ENCODE measurements around the gene ABHD4.
A peak's percentile ranks its signal among the peaks of the same experiment; 100 is the strongest.
"Not testable (repeated sequence)": the region's sequence is repeated elsewhere in the genome, so short reads cannot be mapped to it uniquely, and the experiment has no call there.

The ABHD4 gene

DNA sequence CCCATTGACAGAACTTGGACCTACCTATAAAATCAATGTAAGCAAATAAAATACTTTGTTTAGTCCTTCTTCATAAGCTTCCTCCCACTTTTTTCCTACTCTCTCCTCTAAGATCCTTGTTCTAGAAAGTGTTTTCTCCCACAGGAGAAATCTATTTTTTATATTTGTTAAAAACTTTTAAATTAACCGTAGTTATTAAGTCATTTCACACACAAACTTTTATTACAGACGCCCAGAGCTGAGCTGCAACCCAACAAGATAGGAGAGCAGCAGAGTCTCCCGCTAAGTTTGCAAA lies 36.8 kb upstream of the ABHD4 start:
- no peak for DNase-seq (ENCODE audit: low read depth in 1 of 2, low spot score in 1 of 2)

DNA sequence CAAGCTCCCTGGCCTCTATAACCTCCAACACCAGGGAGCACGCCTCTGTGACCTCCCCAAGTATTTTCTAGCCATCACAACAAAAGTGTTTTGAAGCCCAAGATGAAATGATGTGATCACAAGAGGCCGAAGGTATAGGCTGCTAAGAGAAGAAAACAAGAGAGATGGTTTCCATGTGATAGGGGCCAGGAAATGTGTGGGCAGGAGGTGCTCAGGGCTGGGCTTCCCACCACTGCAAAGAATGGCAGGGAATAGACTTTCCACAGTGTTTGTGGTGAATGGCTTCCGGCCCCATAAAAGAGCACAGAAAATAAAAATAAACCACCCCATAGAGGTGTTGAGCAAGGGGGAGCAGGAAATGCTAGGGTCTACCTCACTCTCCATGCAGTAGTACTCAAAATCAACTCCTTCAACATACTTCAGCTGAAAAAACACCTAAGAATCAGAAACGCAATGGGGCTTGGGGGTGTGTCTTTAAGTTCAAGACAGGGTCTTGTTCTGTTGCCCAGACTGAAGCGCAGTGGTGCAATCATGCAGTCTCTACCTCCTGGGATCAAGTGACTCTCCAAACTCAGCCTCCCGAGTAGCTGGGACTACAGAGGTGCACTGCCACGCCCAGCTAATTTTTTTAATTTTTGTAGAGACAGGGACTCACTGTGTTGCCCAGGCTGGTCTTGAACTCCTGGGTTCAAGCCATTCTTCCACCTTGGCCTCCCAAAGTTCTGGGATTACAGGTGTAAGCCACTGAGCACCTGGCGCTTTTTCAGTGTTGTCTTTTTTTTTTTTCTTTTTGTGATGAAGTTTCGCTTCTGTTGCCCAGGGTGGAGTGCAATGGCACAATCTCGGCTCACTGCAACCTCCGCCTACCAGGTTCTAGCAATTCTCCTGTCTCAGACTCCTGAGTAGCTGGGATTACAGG lies 36.2 kb upstream of the ABHD4 start:
- peak in 1 of 2 donors; percentile 62 for DNase-seq (ENCODE audit: low read depth in 1 of 2, low spot score in 1 of 2)

DNA sequence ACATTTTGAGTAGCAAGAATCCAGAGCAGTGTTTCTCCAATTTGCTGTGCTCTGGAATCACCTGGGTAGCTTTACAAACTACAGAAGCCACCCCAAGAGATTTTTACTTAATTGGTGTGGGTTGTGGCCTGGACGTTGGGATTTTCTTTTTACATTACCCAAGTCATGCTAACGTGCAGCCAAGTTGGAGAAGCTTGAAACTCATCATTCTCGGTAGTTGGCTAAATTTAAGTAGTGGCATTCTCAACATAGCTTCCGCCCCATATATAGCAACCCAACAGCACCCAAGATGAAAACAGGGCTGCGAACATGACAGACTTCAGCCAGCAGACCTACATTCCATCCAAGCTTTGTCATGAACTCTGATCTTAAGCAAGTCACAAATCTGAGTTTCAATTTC lies 34.1 kb upstream of the ABHD4 start:
- DNase-seq (ENCODE audit: low read depth in 1 of 2, low spot score in 1 of 2): no peak

DNA sequence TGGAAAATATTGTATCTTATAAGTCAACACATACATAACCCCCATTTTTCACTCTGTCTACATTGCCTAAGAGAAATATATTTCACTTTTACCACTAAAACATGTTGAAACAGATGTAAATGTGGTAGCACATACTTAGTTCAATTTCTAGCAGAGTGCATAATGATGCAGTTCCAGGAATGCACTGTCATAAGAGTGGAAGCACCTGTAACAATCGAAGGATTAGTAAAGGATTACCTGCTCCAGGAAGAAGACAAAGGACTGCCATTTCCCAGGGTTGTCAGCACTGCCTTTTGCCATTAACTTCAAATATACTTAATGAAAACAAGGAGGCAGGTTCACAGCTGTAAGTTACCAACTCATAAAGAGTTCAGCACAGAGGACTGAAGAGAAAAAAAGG lies 33.6 kb upstream of the ABHD4 start:
- DNase-seq (ENCODE audit: low read depth in 1 of 2, low spot score in 1 of 2): no peak

DNA sequence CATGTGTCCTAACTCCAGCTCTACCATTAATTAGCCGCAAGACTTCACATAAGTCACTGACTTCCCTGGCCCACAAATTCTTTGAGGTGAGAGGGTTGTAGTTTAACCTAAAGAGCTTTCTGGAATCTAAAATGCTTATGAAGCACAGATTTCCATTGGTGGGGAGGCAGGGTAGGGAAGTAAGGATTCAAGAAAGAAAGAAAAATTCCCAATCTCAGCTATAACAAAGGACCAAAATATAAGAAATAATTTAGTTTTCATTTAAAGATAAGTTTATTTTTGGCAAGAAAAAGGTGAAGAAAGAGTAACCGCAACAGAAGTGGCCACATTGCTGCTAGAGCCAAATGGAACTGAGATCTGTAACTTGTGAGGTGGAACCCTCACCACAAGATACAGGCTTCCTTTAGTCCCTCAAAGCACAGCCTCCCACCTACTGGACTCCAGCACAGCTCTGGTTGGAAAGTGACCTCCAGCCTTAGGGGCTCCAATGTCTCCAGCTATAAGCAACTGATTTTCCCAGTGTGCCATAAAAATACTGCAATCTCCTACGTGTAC lies 32.6 kb upstream of the ABHD4 start:
- no peak for DNase-seq (ENCODE audit: low read depth in 1 of 2, low spot score in 1 of 2)

DNA sequence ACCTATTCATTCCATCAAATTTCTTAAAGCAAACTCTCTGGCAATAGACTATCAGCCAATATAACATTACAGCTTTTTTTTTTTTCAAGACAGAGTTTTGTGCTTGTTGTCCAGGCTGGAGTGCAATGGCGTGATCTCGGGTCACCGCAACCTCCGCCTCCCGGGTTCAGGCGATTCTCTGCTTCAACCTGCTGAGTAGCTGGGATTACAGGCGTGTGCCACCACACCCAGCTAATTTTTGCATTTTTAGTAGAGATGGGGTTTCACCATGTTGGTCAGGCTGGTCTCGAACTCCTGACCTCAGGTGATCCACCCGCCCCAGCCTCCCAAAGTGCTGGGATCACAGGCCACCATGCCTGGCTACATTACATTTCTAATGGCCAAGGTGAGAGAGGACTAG lies 31.8 kb upstream of the ABHD4 start:
- DNase-seq (ENCODE audit: low read depth in 1 of 2, low spot score in 1 of 2): not testable (repeated sequence)

DNA sequence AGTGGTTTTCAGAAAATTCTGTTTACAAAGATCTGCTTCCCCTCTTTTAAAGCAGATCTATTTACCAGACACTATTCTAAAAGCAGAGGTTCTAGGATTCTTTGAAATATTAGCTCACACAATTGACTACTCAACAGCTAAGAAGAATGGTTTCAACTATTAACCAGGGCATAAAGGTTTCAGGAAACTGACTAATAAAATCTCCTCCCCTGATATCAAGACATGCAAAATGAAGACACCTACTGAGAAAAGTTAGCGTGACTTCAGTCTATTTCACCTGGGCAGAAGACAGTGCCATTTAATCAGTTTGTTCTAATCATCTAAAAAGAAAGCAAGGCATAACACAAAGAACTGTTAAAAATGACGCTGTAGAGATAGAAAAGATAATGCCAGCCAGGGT lies 31.3 kb upstream of the ABHD4 start:
- DNase-seq (ENCODE audit: low read depth in 1 of 2, low spot score in 1 of 2): no peak

DNA sequence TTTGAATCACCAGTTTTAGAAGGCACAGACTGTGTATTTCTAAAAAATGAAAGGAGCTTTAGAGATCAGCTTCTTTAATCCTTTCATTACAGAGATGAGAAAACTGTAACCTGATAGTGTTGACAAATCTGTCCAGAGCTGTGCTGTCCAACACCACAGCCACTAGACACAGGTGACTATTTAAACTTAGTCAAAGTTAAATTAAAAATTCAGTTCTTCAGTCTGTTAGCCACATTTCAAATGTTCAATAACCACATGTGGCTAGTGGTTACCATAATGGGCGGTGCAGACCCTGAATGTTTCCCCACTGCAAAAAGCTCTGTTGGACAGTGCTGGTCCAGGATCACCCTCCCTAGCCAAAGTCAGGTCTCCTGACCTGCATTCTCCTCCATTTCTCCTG lies 30.7 kb upstream of the ABHD4 start:
- no peak for DNase-seq (ENCODE audit: low read depth in 1 of 2, low spot score in 1 of 2)

DNA sequence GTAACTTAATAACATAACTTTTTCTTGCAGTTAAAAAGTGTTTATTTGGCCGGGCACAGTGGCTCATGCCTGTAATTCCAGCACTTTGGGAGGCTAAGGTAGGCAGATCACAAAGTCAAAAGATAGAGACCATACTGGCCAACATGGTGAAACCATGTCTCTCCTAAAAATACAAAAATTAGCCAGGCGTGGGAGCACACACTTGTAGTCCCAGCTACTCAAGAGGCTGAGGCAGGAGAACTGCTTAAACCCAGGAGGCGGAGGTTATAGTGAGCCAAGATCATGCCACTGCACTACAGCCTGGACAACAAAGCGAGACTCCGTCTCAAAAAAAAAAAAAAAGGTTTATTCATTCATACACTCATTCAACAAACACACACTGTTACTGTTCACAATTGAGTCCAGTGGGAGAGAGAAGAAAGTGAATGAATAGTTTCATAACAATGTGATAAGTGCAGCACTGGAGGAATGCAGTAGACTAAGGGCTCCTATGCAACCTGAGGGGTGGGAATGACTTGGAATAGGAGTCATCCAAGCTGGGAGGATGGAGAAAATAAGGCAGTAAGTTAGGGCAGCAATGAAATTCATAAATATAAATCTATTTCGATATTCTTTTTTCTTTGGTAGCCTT lies 28.9 kb upstream of the ABHD4 start:
- DNase-seq (ENCODE audit: low read depth in 1 of 2, low spot score in 1 of 2): no peak

DNA sequence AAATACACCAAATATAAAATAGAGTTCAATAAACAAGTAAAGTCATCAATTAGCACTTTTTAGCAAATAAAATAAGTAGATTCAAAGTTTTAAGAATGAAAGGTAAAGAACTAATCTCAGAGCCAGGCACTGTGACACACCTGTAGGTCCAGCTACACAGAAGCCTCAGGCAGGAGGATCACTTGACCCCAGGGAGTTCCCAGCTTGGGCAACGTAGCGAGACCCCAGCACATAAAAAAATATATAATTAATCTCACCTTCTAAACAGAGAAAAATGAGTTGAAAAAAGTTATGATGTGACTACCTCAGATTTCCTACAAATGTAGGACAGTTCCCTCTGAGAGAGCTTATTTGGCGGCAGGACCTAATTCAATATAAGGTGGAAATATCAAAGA lies 28.4 kb upstream of the ABHD4 start:
- no peak for DNase-seq (ENCODE audit: low read depth in 1 of 2, low spot score in 1 of 2)

DNA sequence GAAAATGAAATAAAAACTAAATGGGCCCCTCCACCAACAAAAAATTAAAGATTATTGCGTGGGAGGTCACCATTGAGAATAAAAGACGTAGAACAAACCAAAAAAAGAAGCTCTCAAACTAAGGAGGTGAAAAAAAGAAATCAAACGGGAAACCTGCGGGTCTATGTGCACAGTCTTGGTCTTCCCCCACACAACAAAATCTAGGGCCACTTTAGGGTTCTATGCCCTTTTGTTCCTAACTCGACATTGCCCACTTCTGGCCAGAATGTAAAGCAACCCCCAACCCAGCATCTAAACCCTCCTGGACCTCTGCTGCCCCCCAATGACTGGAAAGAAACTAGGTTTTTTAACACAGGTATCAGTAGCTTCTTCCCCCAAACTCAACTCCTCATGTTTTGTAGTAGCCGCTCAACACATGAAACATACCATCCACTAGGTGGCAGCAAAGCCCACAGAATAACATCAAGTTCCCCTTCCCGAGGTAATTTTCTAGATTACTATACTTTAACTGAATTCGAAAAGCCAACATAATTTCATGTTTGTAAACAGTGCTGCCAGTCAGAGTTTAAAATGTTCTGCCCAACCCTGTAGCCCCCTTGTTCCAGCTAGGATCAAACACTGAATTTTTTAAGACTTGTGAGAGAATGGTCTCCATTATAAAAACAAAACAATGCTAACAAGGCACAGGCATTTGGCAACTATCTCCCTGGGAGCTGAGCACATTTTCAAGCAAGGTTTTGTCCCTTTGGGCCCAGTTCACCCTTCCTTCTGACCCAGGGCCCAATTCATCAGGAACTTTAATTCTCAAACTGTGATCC lies 27.8 kb upstream of the ABHD4 start:
- peak in 1 of 2 donors; percentile 77 for DNase-seq (ENCODE audit: low read depth in 1 of 2, low spot score in 1 of 2)

DNA sequence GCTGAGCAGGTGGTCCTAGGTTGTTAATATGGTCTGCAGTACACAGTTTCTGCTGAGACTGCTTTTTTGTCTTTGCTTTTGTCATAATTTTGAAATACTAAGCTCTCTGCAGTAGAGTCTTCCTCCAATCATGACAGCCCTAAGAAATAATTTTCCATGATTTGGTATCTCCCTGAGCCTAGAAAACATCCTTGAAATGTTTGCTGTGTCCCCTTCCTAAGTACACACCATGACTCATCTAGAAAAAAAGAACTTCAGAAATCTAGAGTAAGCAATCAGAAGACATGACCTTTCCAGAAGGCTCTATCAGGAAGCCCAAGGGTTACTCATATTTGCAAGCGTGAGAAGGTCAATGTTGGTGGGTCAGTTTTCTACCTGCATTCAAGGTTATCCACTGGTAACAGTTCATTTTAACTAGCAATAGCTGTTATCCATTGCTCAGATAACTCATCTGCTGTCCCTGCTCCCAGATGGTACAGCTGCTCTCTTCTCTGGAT lies 25.5 kb upstream of the ABHD4 start:
- DNase-seq (ENCODE audit: low read depth in 1 of 2, low spot score in 1 of 2): no peak

DNA sequence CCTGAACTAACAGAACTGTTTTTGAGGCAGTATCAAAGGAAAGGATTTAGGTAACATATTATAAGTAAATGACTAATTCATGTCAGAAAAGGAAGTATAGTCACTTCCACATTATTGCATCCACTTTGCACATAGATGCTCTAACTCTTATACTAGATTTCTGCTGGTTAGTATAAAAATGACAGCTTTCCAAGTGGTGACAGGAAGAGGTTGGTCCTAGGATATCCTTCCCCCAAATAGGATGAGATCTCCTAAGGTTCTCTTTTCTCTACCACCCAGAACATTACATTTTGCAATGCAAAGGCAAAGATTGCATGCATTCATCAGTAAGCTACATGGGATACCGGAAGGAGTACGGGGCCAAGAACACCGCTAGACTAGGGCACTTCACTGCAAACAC lies 24.3 kb upstream of the ABHD4 start:
- DNase-seq (ENCODE audit: low read depth in 1 of 2, low spot score in 1 of 2): no peak

DNA sequence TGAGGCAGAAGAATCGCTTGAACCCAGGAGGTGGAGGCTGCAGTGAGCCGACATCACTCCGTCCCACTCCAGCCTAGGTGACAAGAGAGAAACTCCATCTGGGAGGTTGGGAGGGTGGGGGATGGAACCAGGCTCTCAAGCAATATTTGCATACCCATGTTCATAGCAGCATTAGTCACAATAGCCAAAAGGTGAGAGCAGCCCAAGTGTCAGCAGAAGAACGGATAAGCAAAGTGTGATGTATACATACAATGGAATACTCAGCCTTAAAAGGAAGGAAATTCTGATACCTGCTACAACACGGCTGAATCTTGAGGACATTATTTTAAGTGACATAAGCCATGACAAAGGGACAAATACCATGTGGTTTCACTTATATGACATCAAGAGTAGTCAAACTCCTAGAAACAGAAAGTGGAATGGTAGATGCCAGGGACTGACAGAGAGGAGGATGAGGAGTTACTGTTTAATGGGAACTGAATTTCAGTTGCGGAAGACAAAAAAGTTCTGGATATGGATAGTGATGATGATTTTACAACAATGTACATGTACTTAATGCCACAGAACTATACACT lies 20.7 kb upstream of the ABHD4 start:
- no peak for DNase-seq (ENCODE audit: low read depth in 1 of 2, low spot score in 1 of 2)

DNA sequence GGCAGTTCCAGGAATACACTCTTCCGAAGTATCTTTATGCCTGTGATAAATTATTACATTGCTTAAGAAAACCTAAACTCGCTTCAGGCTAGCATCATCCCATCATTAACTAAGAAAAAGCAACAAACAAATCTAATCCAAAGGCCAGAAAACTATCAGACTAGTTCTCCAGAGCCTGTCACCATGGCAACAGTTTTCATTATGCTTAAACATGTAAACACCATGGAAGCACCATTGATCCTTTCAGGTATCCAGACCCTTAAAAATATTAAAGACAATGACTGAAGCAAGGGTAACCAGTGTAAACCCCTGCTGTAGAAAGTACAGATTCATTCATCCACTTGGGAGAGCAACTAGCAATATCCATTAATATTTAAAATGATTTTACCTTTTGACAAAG lies 18.9 kb upstream of the ABHD4 start:
- DNase-seq (ENCODE audit: low read depth in 1 of 2, low spot score in 1 of 2): no peak

DNA sequence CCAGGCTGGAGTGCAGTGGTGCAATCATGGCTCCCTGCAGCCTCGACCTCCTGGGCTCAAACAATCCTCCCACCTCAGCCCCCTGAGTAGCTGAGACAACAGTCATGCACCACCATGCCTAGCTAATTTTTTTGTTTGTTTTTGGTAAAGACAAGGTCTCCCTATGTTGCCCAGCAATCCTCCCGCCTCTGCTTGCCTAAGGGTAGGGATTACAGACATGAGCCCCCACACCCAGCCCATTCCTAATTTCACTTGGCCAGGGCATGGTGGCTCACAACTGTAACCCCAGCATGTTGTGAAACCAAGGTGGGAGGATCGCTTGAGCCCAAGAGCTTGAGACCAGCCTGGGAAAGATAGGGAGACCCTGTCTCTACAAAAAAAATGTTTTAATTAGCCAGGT lies 18.2 kb upstream of the ABHD4 start:
- no peak for DNase-seq (ENCODE audit: low read depth in 1 of 2, low spot score in 1 of 2)

DNA sequence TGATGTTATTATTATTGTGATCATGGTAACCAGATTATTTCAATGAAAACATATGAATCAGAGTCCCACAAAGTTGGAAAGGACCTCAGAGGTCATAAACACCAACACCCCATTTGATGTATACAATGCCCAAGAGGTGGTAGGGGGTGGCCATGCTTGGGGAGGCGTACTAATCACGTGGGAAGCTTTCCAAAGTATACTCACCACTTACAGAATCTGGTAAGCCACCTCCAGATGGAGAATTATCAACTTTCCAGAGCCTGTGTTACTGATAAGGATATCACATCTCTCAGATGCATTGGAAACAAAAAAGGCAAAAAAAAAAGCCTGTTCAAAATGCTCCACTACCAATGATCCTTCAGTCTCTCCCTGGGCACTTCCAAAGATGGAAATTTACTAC lies 17.5 kb upstream of the ABHD4 start:
- DNase-seq (ENCODE audit: low read depth in 1 of 2, low spot score in 1 of 2): no peak

DNA sequence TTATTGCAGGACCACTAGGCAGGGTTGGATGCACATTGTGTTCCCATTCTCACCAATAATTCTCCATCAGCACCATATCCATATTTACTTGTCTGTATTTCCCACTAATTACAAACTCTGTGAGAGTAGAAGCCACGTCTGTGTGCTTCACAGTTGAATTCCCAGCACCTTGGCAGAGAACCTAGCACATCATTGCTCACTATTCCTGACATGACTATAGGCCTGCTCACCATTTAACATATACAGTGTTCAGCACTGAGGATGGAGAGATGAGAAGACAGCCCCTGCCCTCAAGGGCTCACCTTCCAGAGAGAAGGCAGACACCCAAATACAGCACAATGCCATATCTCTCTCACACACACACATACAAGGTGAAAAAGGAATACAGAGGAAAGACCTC lies 14.1 kb upstream of the ABHD4 start:
- no peak for DNase-seq (ENCODE audit: low read depth in 1 of 2, low spot score in 1 of 2)

DNA sequence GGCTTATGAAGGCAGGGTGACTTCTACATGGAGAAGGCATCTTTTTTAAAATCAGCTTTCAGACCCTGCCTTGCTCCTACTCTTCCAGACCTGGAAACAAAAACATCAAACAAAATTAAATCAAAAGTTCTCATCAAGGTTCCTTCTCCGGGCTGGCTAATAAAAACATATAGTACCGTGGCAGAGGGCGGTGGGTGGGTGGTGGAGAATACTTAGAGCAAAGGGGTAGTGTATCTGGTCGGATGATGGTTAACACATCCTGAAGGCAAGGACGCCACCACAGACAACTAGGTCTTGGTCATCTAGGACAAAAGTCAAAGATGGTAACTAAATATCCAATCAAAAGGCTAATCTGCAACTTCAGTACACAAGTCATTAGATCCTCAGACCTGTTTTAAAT lies 10.9 kb upstream of the ABHD4 start:
- no peak for DNase-seq (ENCODE audit: low read depth in 1 of 2, low spot score in 1 of 2)

DNA sequence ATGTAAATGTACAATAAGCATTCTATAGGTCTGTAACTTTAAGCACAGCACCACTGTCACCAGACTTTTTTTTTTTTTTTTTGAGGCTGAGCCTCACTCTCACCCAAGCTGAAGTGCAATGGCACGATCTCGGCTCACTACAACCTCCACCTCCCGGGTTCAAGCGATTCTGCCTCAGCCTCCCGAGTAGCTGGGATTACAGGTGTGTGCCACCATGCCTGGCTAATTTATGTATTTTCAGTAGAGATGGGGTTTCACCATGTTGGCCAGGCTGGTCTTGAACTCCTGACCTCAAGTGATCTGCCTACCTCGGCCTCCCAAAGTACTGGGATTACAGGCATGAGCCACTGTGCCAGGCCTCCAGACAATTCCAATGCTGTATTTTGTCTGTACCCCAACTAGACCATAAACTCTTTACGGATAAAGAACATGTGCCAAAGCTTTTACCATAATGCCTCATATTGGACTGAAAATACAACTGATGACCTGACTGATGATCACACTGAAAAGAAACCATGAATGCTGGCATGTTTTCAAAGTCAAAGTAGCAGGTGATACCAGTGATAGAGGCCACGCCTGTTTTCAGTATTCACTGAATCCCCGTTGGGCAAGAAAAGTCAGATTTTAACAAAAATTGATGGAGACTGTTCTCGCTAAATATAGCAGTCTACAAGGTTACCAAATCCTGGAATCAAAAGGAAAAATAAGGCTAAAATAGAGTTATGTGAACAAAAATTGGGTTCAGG lies 10.2 kb upstream of the ABHD4 start:
- DNase-seq (ENCODE audit: low read depth in 1 of 2, low spot score in 1 of 2): not testable (repeated sequence)

Data from stimulated activated CD4-positive, alpha-beta T cell treated with anti-CD3 and anti-CD28 coated beads, Interleukin-15, amount 100 ng/mL, for 1 hour (primary cell).